ENCODE results near the gene MYO6.

The MYO6 gene

GRCh38 chr6:75770844-75771243 is 21.8 kb downstream of the MYO6 start:
- no peak for DNase-seq

- no peak for DNase-seq
Measured at GRCh38 chr6:75775219-75775618, 26.2 kb downstream of the MYO6 start.

- DNase-seq, result no peak
Measured at GRCh38 chr6:75776461-75776860, 27.4 kb downstream of the MYO6 start.

- no peak for DNase-seq
Measured at GRCh38 chr6:75778757-75779156, 29.7 kb downstream of the MYO6 start.

GRCh38 chr6:75786152-75786551 is 37.1 kb downstream of the MYO6 start:
- DNase-seq, result no peak

- no peak for DNase-seq
Measured at GRCh38 chr6:75788894-75789293, 39.9 kb downstream of the MYO6 start.

GRCh38 chr6:75791881-75792280 is 42.8 kb downstream of the MYO6 start:
- no peak for DNase-seq

- no peak for DNase-seq
Measured at GRCh38 chr6:75794351-75794846, 45.4 kb downstream of the MYO6 start.

- no peak for DNase-seq
Measured at GRCh38 chr6:75794954-75795739, 46.1 kb downstream of the MYO6 start.

- DNase-seq, result no peak
Measured at GRCh38 chr6:75796723-75797122, 47.7 kb downstream of the MYO6 start.

- DNase-seq, result no peak
Measured at GRCh38 chr6:75800133-75800532, 51.1 kb downstream of the MYO6 start.

- DNase-seq, result no peak
Measured at GRCh38 chr6:75800708-75801505, 51.9 kb downstream of the MYO6 start.

GRCh38 chr6:75802366-75802765 is 53.3 kb downstream of the MYO6 start:
- no peak for DNase-seq

GRCh38 chr6:75808507-75808906 is 59.5 kb downstream of the MYO6 start:
- no peak for DNase-seq

- no peak for DNase-seq
Measured at GRCh38 chr6:75812560-75812959, 63.5 kb downstream of the MYO6 start.

GRCh38 chr6:75813476-75814250 is 64.6 kb downstream of the MYO6 start:
- no peak for DNase-seq

- no peak for DNase-seq
Measured at GRCh38 chr6:75815756-75816155, 66.7 kb downstream of the MYO6 start.

GRCh38 chr6:75818098-75818855 is 69.2 kb downstream of the MYO6 start:
- DNase-seq, result no peak

GRCh38 chr6:75819776-75820487 is 70.9 kb downstream of the MYO6 start:
- DNase-seq, result no peak

GRCh38 chr6:75824160-75824559 is 75.1 kb downstream of the MYO6 start:
- no peak for DNase-seq

GRCh38 chr6:75827163-75827562 is 78.1 kb downstream of the MYO6 start:
- no peak for DNase-seq

All from stimulated activated naive CD4-positive, alpha-beta T cell treated with Interleukin-2 at 50 U/mL for 16 hours (primary cell).